Effector memory CD8-positive, alpha-beta T cell (primary cell): ENCODE measurements around the gene DYRK3.

Experiments
- ATAC-seq: fragments of 150-1000 bp; cut with Tn5 transposase; replicated peaks from 2 replicates; pipeline ENCODE4 v1.10.0; 2021; ENCODE audit warnings: mild to moderate bottlenecking, moderate library complexity
- DNase-seq, 3 experiments: peaks; one replicate each; pipeline ENCODE4 v3.0.0; 2021
- H3K27ac Mint-ChIP-seq, 2 donors: one replicate each; pipeline ENCODE4 v1.8.0; 2022; ENCODE audit warnings: mild to moderate bottlenecking in 2 of 2, mixed read lengths in 2 of 2, moderate library complexity in 2 of 2
- H3K27me3 Mint-ChIP-seq, 2 donors: one replicate each; pipeline ENCODE4 v1.8.0; 2022; ENCODE audit warnings: mixed read lengths in 2 of 2
- H3K36me3 Mint-ChIP-seq: one replicate; pipeline ENCODE4 v1.8.0; 2022; ENCODE audit warnings: mild to moderate bottlenecking, moderate library complexity, mixed read lengths; ENCODE audit not compliant: insufficient read depth
- H3K4me1 Mint-ChIP-seq, 2 donors: one replicate each; pipeline ENCODE4 v1.8.0; 2022; ENCODE audit warnings: low read depth in 2 of 2, mixed read lengths in 2 of 2
- H3K4me3 Mint-ChIP-seq, 2 donors: one replicate each; pipeline ENCODE4 v1.8.0; 2022; ENCODE audit warnings: mild to moderate bottlenecking in 2 of 2, mixed read lengths in 2 of 2, moderate library complexity in 2 of 2
- H3K9me3 Mint-ChIP-seq, 2 donors: one replicate each; pipeline ENCODE4 v1.8.0; 2022; ENCODE audit warnings: mixed read lengths in 2 of 2

Gene DYRK3

DNA sequence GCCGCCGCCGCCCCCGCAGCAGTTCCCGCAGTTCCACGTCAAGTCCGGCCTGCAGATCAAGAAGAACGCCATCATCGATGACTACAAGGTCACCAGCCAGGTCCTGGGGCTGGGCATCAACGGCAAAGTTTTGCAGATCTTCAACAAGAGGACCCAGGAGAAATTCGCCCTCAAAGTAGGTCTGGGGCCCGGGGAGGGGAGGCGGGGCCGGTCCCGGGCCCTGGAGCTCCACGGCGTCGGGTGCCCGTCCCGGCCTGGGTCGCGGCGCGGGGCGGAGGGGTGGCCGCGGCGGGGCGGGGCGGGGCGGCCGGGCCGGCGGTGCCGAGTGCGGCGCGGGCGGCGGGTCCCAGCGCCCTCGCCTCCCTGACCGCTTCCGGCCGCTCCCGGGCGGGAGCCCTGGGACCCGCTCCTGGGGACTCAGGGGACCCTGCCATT lies 50.0 kb downstream of the DYRK3 start:
- Mint-ChIP-seq H3K4me1 (peaks cover 39 to 40% of the 10 kb centered on the region in 2 donors), H3K9me3 (no peaks in the 10 kb centered on the region)
- ATAC-seq = peak; percentile 34

DNA sequence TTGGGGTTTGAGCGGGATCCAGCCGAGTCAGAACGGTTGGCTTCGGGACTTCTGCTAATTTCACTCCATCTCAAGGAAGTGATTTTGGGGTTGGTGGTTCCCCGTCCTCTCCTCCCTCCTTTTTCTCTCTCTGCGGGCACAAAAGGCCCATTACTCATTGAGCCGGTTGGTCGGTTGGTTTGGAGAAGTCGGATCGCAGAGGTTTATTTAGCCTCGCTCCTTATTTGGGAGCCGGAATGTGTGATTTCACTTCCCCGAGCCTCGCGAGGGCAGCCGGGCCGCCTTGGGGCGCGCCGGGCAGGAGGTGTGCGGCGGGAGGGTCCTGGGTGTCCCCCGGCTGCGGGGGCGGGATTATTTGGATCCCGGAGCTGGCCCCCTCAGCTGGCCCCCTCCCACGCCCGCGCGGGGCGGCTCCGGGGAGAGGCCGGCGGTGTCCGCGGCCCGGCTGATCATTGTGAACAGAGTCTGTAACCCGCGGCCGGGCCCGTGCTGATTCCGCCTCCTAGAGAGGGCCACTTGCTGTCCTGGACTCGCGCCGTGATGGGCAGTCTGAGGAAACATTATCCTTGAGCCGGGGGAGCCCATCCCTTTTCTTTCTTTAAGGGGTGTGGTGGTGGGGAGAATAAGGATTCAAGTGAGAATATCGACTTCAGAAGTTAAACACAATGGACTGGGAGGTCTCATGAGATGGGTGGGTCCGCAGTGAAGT lies 50.6 kb downstream of the DYRK3 start:
- Mint-ChIP-seq H3K36me3 (peaks cover 48% of the 10 kb centered on the region), H3K27me3 (no peaks in the 10 kb centered on the region), H3K9me3 (no peaks in the 10 kb centered on the region), H3K27ac (peak overlapping the region; percentile 97 to 98), H3K4me3 (peak overlapping the region; percentile 96 to 98), H3K4me1 (peaks cover 45 to 46% of the 10 kb centered on the region in 2 donors)
- DNase-seq (peak; percentile 42 to 49 (median 43)), ATAC-seq (peak; percentile 50)

More for the DNA sequence above, 50.0 kb downstream of the DYRK3 start:
- Mint-ChIP-seq H3K36me3 (peaks cover 47% of the 10 kb centered on the region), H3K4me3 (peak overlapping the region; percentile 96 to 98), H3K27me3 (no peaks in the 10 kb centered on the region), H3K27ac (peak overlapping the region; percentile 97 to 98)
- DNase-seq = peak; percentile 15 to 30 (median 29)

DNA sequence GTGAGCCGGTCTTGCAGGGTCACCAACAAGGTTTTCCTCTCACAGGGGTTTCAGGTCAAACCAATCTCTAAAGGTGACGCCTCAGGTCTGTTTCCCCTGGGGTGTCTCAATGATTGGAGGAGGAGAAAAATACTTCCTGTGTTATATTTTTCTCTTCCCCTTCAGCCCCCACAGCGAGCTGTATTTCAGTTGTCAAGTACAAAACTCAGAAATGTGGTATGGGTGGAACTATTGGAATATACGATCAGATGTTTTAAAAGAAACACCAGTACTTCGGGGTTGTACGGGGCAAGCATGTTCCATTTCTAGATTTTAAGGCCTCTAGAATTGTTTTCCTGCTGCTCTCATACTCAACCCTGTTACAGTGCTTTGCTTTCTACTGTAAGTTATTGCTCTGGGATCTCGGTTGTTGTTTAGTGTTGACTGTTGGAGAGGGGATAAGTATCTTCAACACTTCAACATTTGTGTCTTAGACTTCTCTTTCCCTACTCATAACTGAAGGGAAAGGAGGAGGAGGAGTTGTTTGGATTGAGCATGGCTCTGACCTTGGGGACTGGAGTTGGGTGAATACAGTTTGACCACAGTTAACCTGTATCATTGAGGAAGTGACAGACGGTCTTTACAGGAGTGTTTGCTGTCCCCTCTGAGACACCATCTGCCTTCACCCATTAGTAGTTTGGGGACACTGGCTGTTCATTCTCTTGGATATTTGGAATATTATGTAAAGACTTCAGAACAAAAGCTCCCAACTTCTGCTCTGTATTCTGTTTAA lies 51.3 kb downstream of the DYRK3 start:
- DNase-seq = peak; percentile 28 to 38 (median 32)
- Mint-ChIP-seq H3K4me3 (peak overlapping the region; percentile 96 to 98), H3K27me3 (no peaks in the 10 kb centered on the region), H3K9me3 (no peaks in the 10 kb centered on the region), H3K4me1 (peaks cover 52% of the 10 kb centered on the region in 2 donors), H3K27ac (peak overlapping the region; percentile 97 to 98), H3K36me3 (peaks cover 52% of the 10 kb centered on the region)
- ATAC-seq = peak; percentile 50

DNA sequence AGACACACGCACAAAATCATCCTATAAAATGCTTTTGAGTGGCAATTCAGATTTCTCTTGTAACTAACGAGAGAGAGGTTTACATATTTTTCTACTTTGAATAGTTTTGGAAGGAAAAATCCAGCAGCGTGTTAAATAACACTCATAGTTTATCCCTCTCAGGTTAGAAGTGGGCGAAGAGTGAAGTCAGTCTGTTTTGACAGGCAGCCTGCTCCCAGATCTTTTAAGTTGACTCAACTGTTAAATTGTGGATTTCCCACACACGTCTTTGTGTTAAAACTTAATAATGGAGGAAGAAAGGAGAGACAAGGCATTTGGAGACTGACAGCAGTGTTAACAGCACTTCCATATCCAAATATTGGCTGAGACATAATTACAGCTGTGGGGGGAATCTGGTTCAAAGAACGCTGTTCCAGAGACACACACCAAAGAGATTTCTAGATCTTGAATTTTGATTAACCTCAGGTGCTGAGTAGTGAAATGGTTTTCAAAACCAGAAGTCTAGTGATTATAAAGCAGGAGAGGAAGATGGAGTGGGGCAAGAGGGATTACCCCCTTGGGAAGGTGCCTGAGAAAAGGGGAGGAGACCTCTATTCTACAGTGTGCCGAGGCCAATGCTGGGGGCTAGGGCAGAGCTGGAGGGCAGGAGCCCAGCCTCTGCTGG lies 52.0 kb downstream of the DYRK3 start:
- DNase-seq = no peak
- Mint-ChIP-seq H3K27me3 (no peaks in the 10 kb centered on the region), H3K9me3 (no peaks in the 10 kb centered on the region)

DNA sequence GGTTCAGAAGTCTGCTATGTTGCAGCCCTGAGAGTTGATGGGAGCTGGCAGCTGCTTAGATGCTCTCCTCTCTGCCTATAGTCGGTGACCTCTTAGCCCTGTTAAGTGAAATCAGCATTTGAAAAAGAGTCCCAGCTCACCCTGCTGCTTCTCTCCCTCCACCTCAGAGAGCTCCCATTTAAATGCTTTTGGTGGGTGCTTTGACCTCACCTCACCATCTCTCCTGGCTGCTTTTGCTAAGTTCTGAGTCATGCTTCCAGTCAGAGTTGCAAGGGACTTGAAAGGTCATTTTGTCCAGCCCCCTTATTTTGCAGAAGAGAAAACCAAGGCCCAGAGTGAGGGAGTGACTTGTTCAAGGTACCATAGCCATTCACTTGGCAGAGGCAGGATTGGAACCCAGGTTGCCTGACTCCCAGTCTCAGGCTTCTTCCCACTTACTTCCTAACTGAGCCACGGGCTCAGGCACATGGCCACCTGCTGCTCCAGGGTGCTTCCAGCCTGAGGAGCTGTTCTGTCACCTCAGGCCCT lies 52.6 kb downstream of the DYRK3 start:
- no peaks in the 10 kb centered on the region for H3K9me3 Mint-ChIP-seq
- DNase-seq (no peak), ATAC-seq (no peak)
- peaks cover 65% of the 10 kb centered on the region in 2 donors for H3K4me1 Mint-ChIP-seq
- H3K4me3 Mint-ChIP-seq = peak overlapping the region; percentile 96 to 98
- H3K27ac Mint-ChIP-seq = peak overlapping the region; percentile 80 to 98
- H3K27me3 Mint-ChIP-seq = no peaks in the 10 kb centered on the region
- H3K36me3 Mint-ChIP-seq = peaks cover 60% of the 10 kb centered on the region

More for the DNA sequence above, 52.0 kb downstream of the DYRK3 start:
- Mint-ChIP-seq H3K4me3 (peak overlapping the region; percentile 96 to 98), H3K36me3 (peaks cover 57% of the 10 kb centered on the region), H3K27ac (peak overlapping the region; percentile 97 to 98), H3K4me1 (peaks cover 59% of the 10 kb centered on the region in 2 donors)
- ATAC-seq = no peak

DNA sequence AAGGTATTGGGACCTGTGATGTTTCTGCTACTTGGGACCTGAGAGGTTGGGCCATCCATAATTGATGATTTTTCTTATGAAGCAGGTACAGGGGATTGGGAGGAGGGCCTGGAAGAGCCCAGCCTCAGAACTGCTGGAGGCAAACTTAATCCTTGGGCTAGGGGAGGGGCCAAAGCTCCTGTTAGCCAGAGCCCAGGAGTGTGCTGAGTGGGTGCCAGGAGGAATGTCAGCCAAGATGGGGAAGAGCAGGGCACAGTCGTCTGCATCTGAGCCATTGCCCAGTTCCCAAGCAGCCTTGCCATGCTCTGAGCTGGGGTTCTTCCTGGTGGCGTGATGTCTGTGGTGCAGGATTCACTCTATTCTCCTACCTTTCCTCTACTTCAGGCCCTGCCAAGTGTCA lies 55.2 kb downstream of the DYRK3 start:
- DNase-seq = no peak
- Mint-ChIP-seq H3K9me3 (no peaks in the 10 kb centered on the region), H3K4me1 (peaks cover 82 to 88% of the 10 kb centered on the region in 2 donors), H3K4me3 (peak overlapping the region; percentile 4 to 20), H3K36me3 (peaks cover 65% of the 10 kb centered on the region), H3K27ac (peak overlapping the region; percentile 30 to 88), H3K27me3 (no peaks in the 10 kb centered on the region)
- no peak for ATAC-seq

DNA sequence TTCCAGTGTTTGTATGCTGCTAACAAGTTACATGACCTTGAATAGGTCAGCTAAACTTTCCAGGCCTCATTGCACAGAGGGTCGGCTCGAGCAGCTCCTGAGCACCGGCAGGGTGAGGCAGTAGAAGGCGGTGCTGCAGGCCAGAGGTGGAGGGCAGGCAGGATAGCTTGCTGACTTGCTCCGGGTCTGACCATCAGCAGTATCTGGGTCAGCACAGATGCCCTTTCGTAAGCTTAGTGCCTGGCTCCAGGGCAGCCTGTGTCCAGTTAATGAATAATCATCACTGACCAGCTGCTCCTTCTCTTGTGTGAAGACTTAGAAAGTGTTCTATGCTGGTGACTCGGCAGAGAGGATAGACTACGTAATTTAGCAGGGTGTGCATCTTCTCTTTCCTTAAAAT lies 56.3 kb downstream of the DYRK3 start:
- H3K36me3 Mint-ChIP-seq = peaks cover 64% of the 10 kb centered on the region
- ATAC-seq = no peak
- H3K4me1 Mint-ChIP-seq = peaks cover 88 to 93% of the 10 kb centered on the region in 2 donors
- DNase-seq = no peak
- H3K4me3 Mint-ChIP-seq = peak overlapping the region; percentile 3 to 50
- no peaks in the 10 kb centered on the region for H3K27me3 Mint-ChIP-seq
- H3K27ac Mint-ChIP-seq = peak overlapping the region; percentile 33 to 80
- H3K9me3 Mint-ChIP-seq = no peaks in the 10 kb centered on the region

DNA sequence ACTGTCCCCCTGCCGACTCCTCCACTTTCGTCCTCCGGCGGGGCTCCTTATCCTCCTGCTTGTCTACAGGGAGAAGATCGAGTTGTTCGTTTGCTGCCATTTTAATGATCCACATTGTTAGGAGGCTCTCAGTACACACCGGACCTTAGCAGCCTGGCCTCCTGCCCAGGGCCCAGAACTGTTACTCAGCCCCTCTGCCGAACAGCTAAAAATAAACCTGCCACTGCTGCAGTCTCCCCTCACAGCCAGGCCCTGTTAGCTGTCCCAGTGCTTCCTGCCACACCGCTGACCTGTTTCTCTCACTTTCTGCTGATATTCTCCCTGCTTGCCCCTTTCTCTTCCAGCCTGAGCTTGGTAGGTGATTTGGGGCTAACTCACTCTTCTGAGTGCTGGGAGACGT lies 57.7 kb downstream of the DYRK3 start:
- H3K27me3 Mint-ChIP-seq = no peaks in the 10 kb centered on the region
- H3K4me3 Mint-ChIP-seq = peak overlapping the region in 1 of 2 donors; percentile 50
- peaks cover 69% of the 10 kb centered on the region for H3K36me3 Mint-ChIP-seq
- no peaks in the 10 kb centered on the region for H3K9me3 Mint-ChIP-seq
- H3K27ac Mint-ChIP-seq = peak overlapping the region; percentile 58 to 80
- DNase-seq (no peak), ATAC-seq (no peak)
- H3K4me1 Mint-ChIP-seq = peaks cover 87 to 93% of the 10 kb centered on the region in 2 donors

DNA sequence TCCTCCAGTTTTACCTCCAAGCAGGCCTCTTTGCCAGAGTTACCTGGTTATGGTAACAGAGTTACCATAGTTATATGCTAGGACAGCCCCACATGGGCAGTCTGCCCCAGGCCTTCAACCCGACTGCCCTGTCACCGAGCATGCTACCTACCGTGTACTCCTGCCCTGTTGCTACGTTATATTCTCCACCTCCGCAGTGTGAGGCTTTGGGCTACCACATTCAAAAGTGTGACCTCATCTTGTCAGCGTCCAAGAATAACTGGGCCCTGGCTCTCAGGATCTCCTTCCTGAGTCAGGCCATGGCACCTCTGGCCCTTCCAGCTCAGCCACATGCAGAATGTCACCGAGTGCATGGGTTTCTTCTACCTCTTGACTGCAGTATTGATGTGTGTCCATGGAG lies 58.3 kb downstream of the DYRK3 start:
- no peak for DNase-seq
- Mint-ChIP-seq H3K27me3 (no peaks in the 10 kb centered on the region), H3K27ac (peak overlapping the region; percentile 58 to 80), H3K4me3 (peak overlapping the region; percentile 23 to 50), H3K36me3 (peaks cover 70% of the 10 kb centered on the region), H3K9me3 (no peaks in the 10 kb centered on the region), H3K4me1 (peaks cover 86 to 95% of the 10 kb centered on the region in 2 donors)
- peak; percentile 23 for ATAC-seq

DNA sequence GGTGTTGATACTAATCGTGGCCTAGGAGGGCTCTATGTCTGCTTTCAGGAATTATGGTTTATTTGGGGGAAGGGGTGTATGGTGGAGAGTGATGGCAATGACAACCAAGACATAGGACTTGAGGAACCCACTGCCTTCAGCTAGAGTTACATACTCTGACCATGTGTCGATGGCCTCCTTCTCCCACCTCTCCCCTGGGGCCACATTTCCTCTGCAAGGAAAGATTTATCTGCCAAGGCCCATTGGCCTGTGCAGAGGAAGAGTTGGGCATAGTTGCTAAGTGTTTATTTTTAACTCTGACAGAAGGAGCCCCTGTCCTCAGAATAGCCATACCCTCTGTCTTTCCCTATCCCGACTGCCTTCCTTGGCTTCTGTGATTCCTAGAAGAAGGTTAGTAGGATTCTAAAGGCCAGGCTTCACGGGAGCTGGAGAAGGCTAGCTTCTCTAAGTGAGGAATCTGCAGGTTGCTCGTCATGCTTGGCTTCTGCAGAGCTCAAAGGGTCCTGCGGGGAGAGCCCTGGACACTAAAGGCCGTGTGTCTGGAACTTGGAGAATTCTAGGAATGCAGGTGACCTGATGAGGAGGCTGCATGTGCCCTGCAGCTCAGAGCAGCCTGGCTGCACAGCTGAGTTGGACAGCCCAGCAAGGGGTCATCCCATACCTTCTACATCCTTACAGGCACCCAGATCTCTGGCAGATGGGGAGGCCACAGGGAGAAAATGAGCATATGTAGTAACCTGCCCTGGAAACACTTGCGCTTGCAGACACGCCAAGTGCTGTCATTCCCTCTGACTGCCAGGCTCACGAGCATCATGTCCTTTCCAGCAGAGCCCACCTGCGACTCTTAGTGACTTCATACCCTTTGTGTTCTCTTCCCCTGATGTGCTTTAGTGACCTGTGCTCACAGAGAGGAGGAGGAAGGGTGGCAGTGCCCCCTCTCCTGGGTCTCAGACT lies 59.1 kb downstream of the DYRK3 start:
- no peak for DNase-seq
- Mint-ChIP-seq H3K4me3 (peak overlapping the region in 1 of 2 donors; percentile 26), H3K4me1 (peaks cover 87 to 96% of the 10 kb centered on the region in 2 donors)

DNA sequence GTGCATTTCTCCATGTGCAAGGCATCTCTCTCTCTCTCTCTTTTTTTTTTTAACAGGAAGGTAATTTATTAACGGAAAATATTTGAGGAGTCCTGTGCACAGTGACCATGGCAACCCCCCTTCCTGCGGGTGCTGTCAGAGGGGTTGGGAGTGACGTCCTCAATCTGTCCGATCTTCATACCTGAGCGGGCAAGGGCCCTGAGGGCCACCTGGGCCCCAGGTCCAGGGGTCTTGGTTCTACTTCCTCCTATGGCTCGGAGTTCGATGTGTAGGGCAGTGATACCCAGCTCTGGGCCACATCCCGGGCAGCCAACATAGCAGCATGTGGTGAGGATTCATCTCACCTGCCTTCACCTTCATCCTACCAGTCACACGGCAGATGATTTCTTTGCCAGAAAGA lies 60.4 kb downstream of the DYRK3 start:
- Mint-ChIP-seq H3K36me3 (peaks cover 66% of the 10 kb centered on the region), H3K4me3 (peak overlapping the region in 1 of 2 donors; percentile 26), H3K27me3 (no peaks in the 10 kb centered on the region), H3K27ac (peak overlapping the region in 1 of 2 donors; percentile 72), H3K9me3 (no peaks in the 10 kb centered on the region), H3K4me1 (peaks cover 83 to 95% of the 10 kb centered on the region in 2 donors)
- ATAC-seq (no peak), DNase-seq (no peak)

More for the DNA sequence above, 59.1 kb downstream of the DYRK3 start:
- no peak for ATAC-seq
- peak overlapping the region; percentile 58 for H3K27ac Mint-ChIP-seq
- H3K27me3 Mint-ChIP-seq = no peaks in the 10 kb centered on the region
- peaks cover 67% of the 10 kb centered on the region for H3K36me3 Mint-ChIP-seq
- H3K9me3 Mint-ChIP-seq = no peaks in the 10 kb centered on the region

DNA sequence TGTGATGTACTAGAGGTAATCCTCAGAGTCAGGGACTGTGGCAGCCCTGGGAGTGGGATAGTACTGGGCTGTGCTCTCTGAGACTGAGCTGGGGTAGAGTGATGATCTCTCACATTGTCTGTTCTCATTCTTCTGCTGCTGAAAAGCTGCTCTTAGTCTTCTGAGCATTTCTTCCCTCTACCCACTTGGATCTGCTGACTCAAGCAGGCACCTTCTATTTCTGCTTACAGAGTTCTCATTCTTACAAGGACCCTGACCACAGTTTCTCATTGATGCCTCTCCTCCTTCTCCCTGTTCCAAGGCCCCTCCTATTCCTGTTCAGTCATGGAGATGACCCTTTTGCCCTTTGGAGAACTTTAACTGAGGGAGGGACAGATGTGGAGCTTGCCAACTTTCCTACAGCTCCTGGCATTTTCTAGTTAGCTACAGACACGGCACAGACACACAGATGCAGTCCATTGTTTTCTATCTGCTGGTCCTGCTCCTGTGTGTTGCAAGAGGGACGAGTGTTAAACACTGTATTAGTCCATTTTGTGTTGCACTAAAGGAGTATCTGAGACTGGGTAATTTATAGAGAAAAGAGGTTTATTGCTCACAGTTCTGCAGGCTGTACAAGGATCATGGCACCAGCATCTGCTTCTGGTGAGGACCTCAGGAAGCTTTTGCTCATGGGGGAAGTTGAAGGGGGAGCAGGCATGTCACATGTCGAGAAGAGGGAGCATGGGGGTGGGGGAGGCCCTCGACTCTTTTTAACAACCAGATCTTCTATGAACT lies 61.7 kb downstream of the DYRK3 start:
- Mint-ChIP-seq H3K27me3 (no peaks in the 10 kb centered on the region), H3K36me3 (peaks cover 68% of the 10 kb centered on the region), H3K27ac (peak overlapping the region; percentile 72), H3K4me1 (peaks cover 81 to 90% of the 10 kb centered on the region in 2 donors), H3K9me3 (no peaks in the 10 kb centered on the region), H3K4me3 (peak overlapping the region in 1 of 2 donors; percentile 9)
- DNase-seq = no peak
- no peak for ATAC-seq
